HepG2 (cell line): ENCODE data around the gene ARHGEF26. TPM values are rescaled to one million over a fixed set of nuclear protein-coding genes. Genes with fewer than 3 reads are reported as not detected.

Experiments used
- KDM1A ChIP-seq: IDR thresholded peaks from 2 replicates; pipeline ENCODE4 v1.6.1; 2016; ENCODE audit warnings: missing compliant biosample characterization
- ZNF639 ChIP-seq: conservative IDR thresholded peaks from 2 replicates; pipeline ENCODE4 v1.6.1; 2018; ENCODE audit warnings: missing genetic modification reagents
- ZNF777 ChIP-seq: sonication (generic); formaldehyde crosslinking; IDR thresholded peaks from 2 replicates; pipeline ENCODE4 v1.4.0; 2020; ENCODE audit warnings: missing genetic modification reagents
- polyA plus RNA-seq, 8 experiments: library from polyadenylated mRNA; depleted of rRNA in 3 of 8; stranded (reverse) in 7 of 8; unstranded in 1 of 8; fragments of >200 nt; fragmentation: Illumina TruSeq in 4 of 8; extraction: Trizol in 4 of 8; gene quantifications; 2 replicates each; pipeline versions ENCODE4 v1.2.1 to v1.2.3, GENCODE V29; 2011 to 2016; ENCODE audit warnings: low read depth in 4 of 8, missing spikeins in 1 of 8, mixed read lengths in 1 of 8; ENCODE audit not compliant: insufficient read depth in 1 of 8
- total RNA-seq, 5 experiments: library from RNA; depleted of rRNA; stranded (reverse); fragments of >200 nt; fragmentation: Illumina TruSeq; extraction: Trizol; gene quantifications; 2 replicates each; pipeline ENCODE4 v1.2.3, GENCODE V29; 2016; ENCODE audit warnings: low read depth in 1 of 5

Gene ARHGEF26
- total and polyA plus RNA-seq, 2 of the 13 experiments (the other 11 are each of a cell fraction or from before 2014, with no cell fraction given), result 0.74 to 6.1 TPM

GRCh38 chr3:154307363-154307762 is 186.2 kb downstream of the ARHGEF26 start (continued):
- TF ChIP-seq ZNF639 (CRISPR knock-in tag), result no peak
- TF ChIP-seq KDM1A (CRISPR knock-in tag), result no peak
- no peak for TF ChIP-seq ZNF777 (CRISPR knock-in tag)
- TF ChIP-seq, all 625 proteins: peak for 0

Other genes starting within 250 kb of the ARHGEF26 start
- gene DHX36, start 203.1 kb downstream of the ARHGEF26 start, total RNA-seq (2016; rRNA removed; fragmentation: Illumina TruSeq; extraction: Trizol), result 30.3 and 66.3 TPM in 2 replicates
- 30.4 and 44.2 TPM in 2 replicates for gene DHX36, start 203.1 kb downstream of the ARHGEF26 start, polyA plus RNA-seq (2011; rRNA removed)